WTC11 (cell line): Measurements from ENCODE around the gene PDLIM1.

Source experiments
- ETV6 ChIP-seq: sonication (generic); formaldehyde crosslinking; IDR thresholded peaks from 2 replicates; pipeline ENCODE4 v1.8.1; 2022; ENCODE audit warnings: mild to moderate bottlenecking, missing genetic modification reagents
- SP1 ChIP-seq: sonication (generic); formaldehyde crosslinking; conservative IDR thresholded peaks from 2 replicates; pipeline ENCODE4 v1.8.1; 2022; ENCODE audit warnings: missing genetic modification reagents
- ZNF232 ChIP-seq: sonication (generic); formaldehyde crosslinking; IDR thresholded peaks from 2 replicates; pipeline ENCODE4 v1.8.0; 2022; ENCODE audit warnings: mild to moderate bottlenecking, missing genetic modification reagents
- TF ChIP-seq, protein P1 (sequence below): fragments of 200-600 bp; IDR thresholded peaks from 2 replicates; pipeline ENCODE4 v1.8.0; 2022; ENCODE audit warnings: antibody characterized with exemption
- TF ChIP-seq, protein P2 (sequence below): sonication (generic); formaldehyde crosslinking; IDR thresholded peaks from 2 replicates; pipeline ENCODE4 v1.8.1; 2023; ENCODE audit warnings: mild to moderate bottlenecking, missing genetic modification reagents, moderate library complexity
- TF ChIP-seq, protein P3 (sequence below): sonication (generic); formaldehyde crosslinking; IDR thresholded peaks from 2 replicates; pipeline ENCODE4 v1.8.0; 2023; ENCODE audit warnings: missing genetic modification reagents, mild to moderate bottlenecking, borderline replicate concordance

DNA sequence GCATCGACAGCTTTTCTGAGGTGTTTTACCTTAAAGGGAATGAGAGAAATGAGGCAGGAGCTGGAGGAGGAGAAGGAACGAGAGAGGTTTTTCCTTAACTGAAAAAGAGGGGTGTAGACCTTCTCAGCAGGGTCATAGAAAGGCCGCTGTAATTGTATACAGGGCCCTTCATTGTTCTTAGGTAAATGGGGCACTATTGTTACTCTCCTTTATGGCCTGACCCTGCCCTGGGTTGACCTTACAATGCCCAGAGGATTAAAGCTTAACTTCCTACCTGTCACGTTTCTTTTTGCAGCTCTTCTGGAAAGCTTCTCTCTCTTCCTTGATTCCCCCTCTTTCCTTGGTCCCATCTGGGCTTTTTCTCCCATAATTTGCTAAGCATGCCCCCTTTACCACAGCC is 13.7 kb upstream of the PDLIM1 start:
- TF ChIP-seq, protein P1, sequence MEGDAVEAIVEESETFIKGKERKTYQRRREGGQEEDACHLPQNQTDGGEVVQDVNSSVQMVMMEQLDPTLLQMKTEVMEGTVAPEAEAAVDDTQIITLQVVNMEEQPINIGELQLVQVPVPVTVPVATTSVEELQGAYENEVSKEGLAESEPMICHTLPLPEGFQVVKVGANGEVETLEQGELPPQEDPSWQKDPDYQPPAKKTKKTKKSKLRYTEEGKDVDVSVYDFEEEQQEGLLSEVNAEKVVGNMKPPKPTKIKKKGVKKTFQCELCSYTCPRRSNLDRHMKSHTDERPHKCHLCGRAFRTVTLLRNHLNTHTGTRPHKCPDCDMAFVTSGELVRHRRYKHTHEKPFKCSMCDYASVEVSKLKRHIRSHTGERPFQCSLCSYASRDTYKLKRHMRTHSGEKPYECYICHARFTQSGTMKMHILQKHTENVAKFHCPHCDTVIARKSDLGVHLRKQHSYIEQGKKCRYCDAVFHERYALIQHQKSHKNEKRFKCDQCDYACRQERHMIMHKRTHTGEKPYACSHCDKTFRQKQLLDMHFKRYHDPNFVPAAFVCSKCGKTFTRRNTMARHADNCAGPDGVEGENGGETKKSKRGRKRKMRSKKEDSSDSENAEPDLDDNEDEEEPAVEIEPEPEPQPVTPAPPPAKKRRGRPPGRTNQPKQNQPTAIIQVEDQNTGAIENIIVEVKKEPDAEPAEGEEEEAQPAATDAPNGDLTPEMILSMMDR, result no peak
- TF ChIP-seq SP1 (CRISPR knock-in tag) (no peak), ZNF232 (CRISPR knock-in tag) (no peak), ETV6 (no peak)
- TF ChIP-seq, protein P2, sequence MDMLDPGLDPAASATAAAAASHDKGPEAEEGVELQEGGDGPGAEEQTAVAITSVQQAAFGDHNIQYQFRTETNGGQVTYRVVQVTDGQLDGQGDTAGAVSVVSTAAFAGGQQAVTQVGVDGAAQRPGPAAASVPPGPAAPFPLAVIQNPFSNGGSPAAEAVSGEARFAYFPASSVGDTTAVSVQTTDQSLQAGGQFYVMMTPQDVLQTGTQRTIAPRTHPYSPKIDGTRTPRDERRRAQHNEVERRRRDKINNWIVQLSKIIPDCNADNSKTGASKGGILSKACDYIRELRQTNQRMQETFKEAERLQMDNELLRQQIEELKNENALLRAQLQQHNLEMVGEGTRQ (CRISPR knock-in tag), result no peak
- TF ChIP-seq, protein P3, sequence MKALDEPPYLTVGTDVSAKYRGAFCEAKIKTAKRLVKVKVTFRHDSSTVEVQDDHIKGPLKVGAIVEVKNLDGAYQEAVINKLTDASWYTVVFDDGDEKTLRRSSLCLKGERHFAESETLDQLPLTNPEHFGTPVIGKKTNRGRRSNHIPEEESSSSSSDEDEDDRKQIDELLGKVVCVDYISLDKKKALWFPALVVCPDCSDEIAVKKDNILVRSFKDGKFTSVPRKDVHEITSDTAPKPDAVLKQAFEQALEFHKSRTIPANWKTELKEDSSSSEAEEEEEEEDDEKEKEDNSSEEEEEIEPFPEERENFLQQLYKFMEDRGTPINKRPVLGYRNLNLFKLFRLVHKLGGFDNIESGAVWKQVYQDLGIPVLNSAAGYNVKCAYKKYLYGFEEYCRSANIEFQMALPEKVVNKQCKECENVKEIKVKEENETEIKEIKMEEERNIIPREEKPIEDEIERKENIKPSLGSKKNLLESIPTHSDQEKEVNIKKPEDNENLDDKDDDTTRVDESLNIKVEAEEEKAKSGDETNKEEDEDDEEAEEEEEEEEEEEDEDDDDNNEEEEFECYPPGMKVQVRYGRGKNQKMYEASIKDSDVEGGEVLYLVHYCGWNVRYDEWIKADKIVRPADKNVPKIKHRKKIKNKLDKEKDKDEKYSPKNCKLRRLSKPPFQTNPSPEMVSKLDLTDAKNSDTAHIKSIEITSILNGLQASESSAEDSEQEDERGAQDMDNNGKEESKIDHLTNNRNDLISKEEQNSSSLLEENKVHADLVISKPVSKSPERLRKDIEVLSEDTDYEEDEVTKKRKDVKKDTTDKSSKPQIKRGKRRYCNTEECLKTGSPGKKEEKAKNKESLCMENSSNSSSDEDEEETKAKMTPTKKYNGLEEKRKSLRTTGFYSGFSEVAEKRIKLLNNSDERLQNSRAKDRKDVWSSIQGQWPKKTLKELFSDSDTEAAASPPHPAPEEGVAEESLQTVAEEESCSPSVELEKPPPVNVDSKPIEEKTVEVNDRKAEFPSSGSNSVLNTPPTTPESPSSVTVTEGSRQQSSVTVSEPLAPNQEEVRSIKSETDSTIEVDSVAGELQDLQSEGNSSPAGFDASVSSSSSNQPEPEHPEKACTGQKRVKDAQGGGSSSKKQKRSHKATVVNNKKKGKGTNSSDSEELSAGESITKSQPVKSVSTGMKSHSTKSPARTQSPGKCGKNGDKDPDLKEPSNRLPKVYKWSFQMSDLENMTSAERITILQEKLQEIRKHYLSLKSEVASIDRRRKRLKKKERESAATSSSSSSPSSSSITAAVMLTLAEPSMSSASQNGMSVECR (CRISPR knock-in tag), result no peak
